GM12872 (cell line): ENCODE data around the gene CLIC4.

ENCODE experiments used
- TF ChIP-seq, protein P1 (sequence below): IDR thresholded peaks from 3 replicates; pipeline ENCODE4 v1.5.1; 2011; ENCODE audit warnings: low read depth, mild to moderate bottlenecking, low read length, moderate library complexity; ENCODE audit not compliant: insufficient read depth

Gene CLIC4

GRCh38 chr1:24778141-24778540 is 32.9 kb downstream of the CLIC4 start:
- TF ChIP-seq, protein P1, sequence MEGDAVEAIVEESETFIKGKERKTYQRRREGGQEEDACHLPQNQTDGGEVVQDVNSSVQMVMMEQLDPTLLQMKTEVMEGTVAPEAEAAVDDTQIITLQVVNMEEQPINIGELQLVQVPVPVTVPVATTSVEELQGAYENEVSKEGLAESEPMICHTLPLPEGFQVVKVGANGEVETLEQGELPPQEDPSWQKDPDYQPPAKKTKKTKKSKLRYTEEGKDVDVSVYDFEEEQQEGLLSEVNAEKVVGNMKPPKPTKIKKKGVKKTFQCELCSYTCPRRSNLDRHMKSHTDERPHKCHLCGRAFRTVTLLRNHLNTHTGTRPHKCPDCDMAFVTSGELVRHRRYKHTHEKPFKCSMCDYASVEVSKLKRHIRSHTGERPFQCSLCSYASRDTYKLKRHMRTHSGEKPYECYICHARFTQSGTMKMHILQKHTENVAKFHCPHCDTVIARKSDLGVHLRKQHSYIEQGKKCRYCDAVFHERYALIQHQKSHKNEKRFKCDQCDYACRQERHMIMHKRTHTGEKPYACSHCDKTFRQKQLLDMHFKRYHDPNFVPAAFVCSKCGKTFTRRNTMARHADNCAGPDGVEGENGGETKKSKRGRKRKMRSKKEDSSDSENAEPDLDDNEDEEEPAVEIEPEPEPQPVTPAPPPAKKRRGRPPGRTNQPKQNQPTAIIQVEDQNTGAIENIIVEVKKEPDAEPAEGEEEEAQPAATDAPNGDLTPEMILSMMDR, result no peak

- TF ChIP-seq, protein P1, result no peak
These were observed 34.6 kb downstream of the CLIC4 start for GRCh38 chr1:24779689-24780464.

GRCh38 chr1:24782689-24783088 is 37.4 kb downstream of the CLIC4 start:
- TF ChIP-seq, protein P1, result no peak

DNA sequence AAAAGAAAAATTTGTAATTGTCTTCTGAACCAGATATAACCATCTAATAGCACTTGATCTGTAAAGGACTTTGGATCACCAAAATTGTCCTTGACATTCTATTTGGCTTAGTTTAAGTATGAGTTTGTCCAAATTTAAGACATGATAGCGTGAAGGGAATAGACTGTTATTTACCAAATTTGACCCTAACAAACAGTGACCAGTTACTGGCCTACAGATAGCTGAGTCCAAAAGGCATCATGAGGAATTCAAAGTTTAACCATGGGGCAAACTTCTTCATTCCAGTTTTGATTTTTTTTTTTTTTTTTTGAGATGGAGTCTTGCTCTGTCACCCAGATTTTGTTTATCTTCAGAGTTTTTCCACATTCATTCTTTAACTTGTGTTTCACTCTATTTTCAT is 38.5 kb downstream of the CLIC4 start:
- TF ChIP-seq, protein P1, result no peak

- TF ChIP-seq, protein P1, result no peak
These were observed 40.9 kb downstream of the CLIC4 start for GRCh38 chr1:24786191-24786590.

DNA sequence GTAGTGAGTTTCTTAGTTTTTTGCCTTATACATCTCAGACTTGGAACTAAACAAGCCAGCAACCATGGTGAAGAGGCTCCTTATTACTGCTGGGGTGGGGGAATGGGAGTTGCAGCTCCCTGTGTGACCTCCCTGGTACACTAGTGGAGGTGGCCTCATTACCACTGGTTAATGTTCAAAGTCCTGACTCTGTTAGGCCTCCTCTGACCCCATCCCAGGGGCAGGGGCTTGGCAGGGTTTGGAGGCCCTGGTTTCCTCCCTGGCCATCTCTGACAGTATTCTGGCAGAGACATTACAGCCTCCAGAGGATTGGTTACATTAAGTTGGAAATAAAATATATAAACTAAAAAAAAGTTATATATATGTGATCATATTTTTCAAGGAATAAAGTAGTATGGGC is 45.2 kb downstream of the CLIC4 start:
- TF ChIP-seq, protein P1, result no peak

DNA sequence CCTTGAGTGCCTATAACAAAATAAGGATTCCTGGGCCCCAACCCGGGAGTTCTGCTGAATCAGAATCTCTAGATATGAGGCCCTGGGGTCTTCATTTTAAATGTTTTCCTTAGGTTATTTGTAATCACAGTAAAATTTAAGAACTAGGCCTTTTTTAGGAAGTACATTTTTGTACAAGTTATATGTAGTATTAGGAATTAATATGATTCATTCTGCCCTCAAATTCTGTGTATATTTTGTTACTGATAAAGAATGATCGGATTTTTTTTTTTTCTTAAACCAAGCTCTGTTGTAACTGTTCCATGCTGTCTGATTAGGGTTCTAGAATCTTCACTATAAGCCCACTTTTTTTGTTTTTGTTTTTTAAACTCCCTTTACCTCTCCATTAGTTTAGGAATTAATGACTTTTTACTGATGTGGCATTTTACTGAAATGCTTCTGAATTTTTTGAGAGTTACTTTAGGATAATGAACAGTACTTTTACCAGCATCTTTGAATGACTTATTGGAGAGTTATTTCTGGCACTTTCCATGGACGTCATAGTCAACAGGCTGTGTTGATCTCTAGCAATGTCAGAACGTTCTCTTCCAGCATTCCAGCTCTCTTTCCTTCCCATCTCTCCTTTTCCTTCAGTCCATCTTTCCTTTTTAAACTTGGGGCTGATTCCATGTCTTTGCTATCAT is 48.3 kb downstream of the CLIC4 start:
- TF ChIP-seq, protein P1, result no peak
